GM18909 (cell line): Measurements from ENCODE around the gene RAB12.

ENCODE experiments used
- ATAC-seq: cut with Tn5 transposase; IDR thresholded peaks from one replicate; pipeline ENCODE4 v1.9.1; 2021; ENCODE audit warnings: mild to moderate bottlenecking; ENCODE audit not compliant: unreplicated experiment, poor library complexity

The RAB12 gene

GRCh38 chr18:8675057-8675456 is 65.8 kb downstream of the RAB12 start:
- no peak for ATAC-seq

GRCh38 chr18:8681196-8681595 is 72.0 kb downstream of the RAB12 start:
- no peak for ATAC-seq

- ATAC-seq: no peak
Observed at GRCh38 chr18:8684577-8684976, 75.3 kb downstream of the RAB12 start.

GRCh38 chr18:8685141-8685913 is 76.1 kb downstream of the RAB12 start:
- ATAC-seq: no peak

- ATAC-seq: no peak
Observed at GRCh38 chr18:8685914-8686216, 76.6 kb downstream of the RAB12 start.

GRCh38 chr18:8686611-8687010 is 77.4 kb downstream of the RAB12 start:
- no peak for ATAC-seq

GRCh38 chr18:8688216-8688800 is 79.1 kb downstream of the RAB12 start:
- no peak for ATAC-seq

GRCh38 chr18:8688816-8689215 is 79.6 kb downstream of the RAB12 start:
- ATAC-seq: no peak
